K562 (cell line): Measurements from ENCODE around the gene PNCK. TPM values are rescaled to one million over a fixed set of nuclear protein-coding genes. Genes with fewer than 3 reads are reported as not detected.

ENCODE experiments used
- CREB1 ChIP-seq, 2 experiments: sonication (generic) in 1 of 2; formaldehyde crosslinking in 1 of 2; IDR thresholded peaks; 2 replicates each; pipeline versions ENCODE4 v1.6.1 to v1.8.0; 2012 to 2022; ENCODE audit warnings: inconsistent platforms in 1 of 2, mild to moderate bottlenecking in 1 of 2, missing genetic modification reagents in 1 of 2, moderate library complexity in 1 of 2
- EP400 ChIP-seq: fragments of 450-650 bp; IDR thresholded peaks from 2 replicates; pipeline ENCODE4 v1.6.1; 2017; ENCODE audit warnings: antibody characterized with exemption, mild to moderate bottlenecking, moderate library complexity
- GATA2 ChIP-seq: sonication (generic); formaldehyde crosslinking; IDR thresholded peaks from 2 replicates; pipeline ENCODE4 v1.4.0; 2020; ENCODE audit warnings: mild to moderate bottlenecking, missing genetic modification reagents
- HIVEP1 ChIP-seq: fragments of 250-450 bp; sonication (Bioruptor Pico); IDR thresholded peaks from 2 replicates; pipeline ENCODE4 v1.4.0; 2020; ENCODE audit warnings: mild to moderate bottlenecking
- LEF1 ChIP-seq: fragments of 450-650 bp; IDR thresholded peaks from 2 replicates; pipeline ENCODE4 v1.6.1; 2016; ENCODE audit warnings: mild to moderate bottlenecking
- MTA1 ChIP-seq: fragments of 450-650 bp; IDR thresholded peaks from 2 replicates; pipeline ENCODE4 v1.6.1; 2017; ENCODE audit warnings: borderline replicate concordance
- NONO ChIP-seq, 2 experiments: fragments of 200-400 bp in 1 of 2; fragments of 450-650 bp in 1 of 2; formaldehyde crosslinking in 1 of 2; IDR thresholded peaks; 2 replicates each; pipeline ENCODE4 v1.6.1; 2017; ENCODE audit warnings: low read depth in 2 of 2, mild to moderate bottlenecking in 2 of 2, moderate library complexity in 2 of 2, low read length in 1 of 2
- REST ChIP-seq, 2 experiments: fragments of 450-650 bp; formaldehyde crosslinking in 1 of 2; IDR thresholded peaks; 2 replicates each; pipeline versions ENCODE4 v1.4.0 to v1.6.1; 2014 to 2020; ENCODE audit warnings: mild to moderate bottlenecking in 2 of 2, borderline replicate concordance in 1 of 2, low read depth in 1 of 2
- RNF219 ChIP-seq: fragments of 250-450 bp; sonication (Bioruptor Pico); IDR thresholded peaks from 2 replicates; pipeline ENCODE4 v1.5.0; 2022; ENCODE audit warnings: mild to moderate bottlenecking
- RUNX1 ChIP-seq: sonication (generic); IDR thresholded peaks from 2 replicates; pipeline ENCODE4 v1.6.1; 2016; ENCODE audit warnings: antibody characterized with exemption, low read depth
- SMAD3 ChIP-seq: fragments of 450-650 bp; formaldehyde crosslinking; conservative IDR thresholded peaks from 2 replicates; pipeline ENCODE4 v1.4.0; 2020; ENCODE audit warnings: mild to moderate bottlenecking
- SMC3 ChIP-seq: conservative IDR thresholded peaks from 2 replicates; pipeline ENCODE4 v1.6.1; 2011; ENCODE audit warnings: low read depth, low read length, improper control_type of control experiment; ENCODE audit not compliant: insufficient read depth
- SOX6 ChIP-seq: fragments of 450-650 bp; IDR thresholded peaks from 2 replicates; pipeline ENCODE4 v1.6.1; 2014; ENCODE audit warnings: mild to moderate bottlenecking
- SRF ChIP-seq, 2 experiments: fragments of 250-450, 450-650 bp in 1 of 2; sonication (Bioruptor Pico) in 1 of 2; sonication (generic) in 1 of 2; formaldehyde crosslinking; IDR thresholded peaks; 2 replicates each; pipeline versions ENCODE4 v1.5.0 to v1.5.1; 2020 to 2022; ENCODE audit warnings: mild to moderate bottlenecking in 1 of 2, missing genetic modification reagents in 1 of 2
- ZFX ChIP-seq: sonication (generic); formaldehyde crosslinking; IDR thresholded peaks from 2 replicates; pipeline ENCODE4 v1.8.0; 2022; ENCODE audit warnings: mild to moderate bottlenecking, missing genetic modification reagents, moderate library complexity
- ZHX1 ChIP-seq: fragments of 150-350 bp; conservative IDR thresholded peaks from 2 replicates; pipeline ENCODE4 v1.6.1; 2014; ENCODE audit warnings: low read length
- polyA plus RNA-seq, 8 experiments: library from polyadenylated mRNA; depleted of rRNA in 4 of 8; stranded (reverse) in 5 of 8; unstranded in 3 of 8; fragments of >200 nt; fragmentation: Nextera tagmentation in 2 of 8; fragmentation: Illumina TruSeq in 1 of 8; extraction: Ambion mirVana in 2 of 8; extraction: Trizol in 1 of 8; gene quantifications; 2 replicates each; pipeline versions ENCODE4 v1.2.1 to v1.2.3, GENCODE V29; 2011 to 2014; ENCODE audit warnings: inconsistent platforms in 1 of 8, missing spikeins in 1 of 8
- total RNA-seq, 7 experiments: library from RNA; depleted of rRNA in 6 of 7; stranded (reverse); fragments of >200 nt in 6 of 7; fragmentation: Illumina TruSeq in 2 of 7; extraction: Trizol in 2 of 7; gene quantifications; 2 replicates each; pipeline versions ENCODE4 v1.2.1 to v1.2.3, GENCODE V29; 2011 to 2021; ENCODE audit warnings: low replicate concordance in 1 of 7

Gene PNCK
- total and polyA plus RNA-seq, 9 of the 15 experiments (the other 6 are each of a cell fraction or from before 2014, with no cell fraction given): 0.13 to 7.5 (median 1.2) TPM; not detected in 1

GRCh38 chrX:153686711-153687110, 13.1 kb upstream of the PNCK start (continued):
- TF ChIP-seq SMAD3 (CRISPR knock-in tag) (no peak), RUNX1 (no peak), NONO (IDR thresholded peaks at IDR 0.05; ENCODE audit: low read depth in 2 of 2, low read length in 1 of 2) (no peak), REST (IDR thresholded peaks at IDR 0.05; ENCODE audit: borderline replicate concordance) (peak; percentile 98), REST (CRISPR knock-in tag; IDR thresholded peaks at IDR 0.05; ENCODE audit: low read depth) (no peak), SRF (CRISPR knock-in tag; IDR thresholded peaks at IDR 0.05) (no peak), GATA2 (no peak), RNF219 (CRISPR knock-in tag) (no peak), CREB1 (IDR thresholded peaks at IDR 0.05) (no peak), CREB1 (CRISPR knock-in tag; IDR thresholded peaks at IDR 0.05) (no peak), ZHX1 (no peak), LEF1 (peak; percentile 38; the same call in 1 of the 2 replicates), SMC3 (no peak), HIVEP1 (CRISPR knock-in tag) (no peak), SOX6 (no peak), EP400 (peak; percentile 44; the same call in 1 of the 2 replicates), MTA1 (no peak), ZFX (CRISPR knock-in tag) (peak; percentile 37; the same call in 1 of the 2 replicates)
